GM18907 (cell line): ENCODE results near the gene C1R.
"Not testable (repeated sequence)": the region's sequence is repeated elsewhere in the genome, so short reads cannot be mapped to it uniquely, and the experiment has no call there.

ENCODE experiments used
- ATAC-seq: cut with Tn5 transposase; IDR thresholded peaks from one replicate; pipeline ENCODE4 v1.9.1; 2021; ENCODE audit warnings: mild to moderate bottlenecking, moderate library complexity; ENCODE audit not compliant: unreplicated experiment

C1R gene

GRCh38 chr12:7121324-7121723 lies 29.1 kb upstream of the C1R start:
- no peak for ATAC-seq

- no peak for ATAC-seq
These were observed 27.9 kb upstream of the C1R start for GRCh38 chr12:7120166-7120565.

GRCh38 chr12:7118881-7119280 lies 26.6 kb upstream of the C1R start:
- no peak for ATAC-seq

GRCh38 chr12:7117670-7118069 lies 25.4 kb upstream of the C1R start:
- ATAC-seq: no peak

- ATAC-seq: no peak
These were observed 24.7 kb upstream of the C1R start for GRCh38 chr12:7116916-7117315.

- ATAC-seq: no peak
These were observed 24.0 kb upstream of the C1R start for GRCh38 chr12:7116196-7116595.

GRCh38 chr12:7114851-7115250 lies 22.6 kb upstream of the C1R start:
- ATAC-seq: no peak

- ATAC-seq: no peak
These were observed 21.8 kb upstream of the C1R start for GRCh38 chr12:7114008-7114407.

- no peak for ATAC-seq
These were observed 21.2 kb upstream of the C1R start for GRCh38 chr12:7113389-7113871.

GRCh38 chr12:7112041-7112440 lies 19.8 kb upstream of the C1R start:
- no peak for ATAC-seq

- no peak for ATAC-seq
These were observed 18.4 kb upstream of the C1R start for GRCh38 chr12:7110661-7111060.

GRCh38 chr12:7109572-7109920 lies 17.3 kb upstream of the C1R start:
- ATAC-seq: no peak

GRCh38 chr12:7108796-7109571 lies 16.7 kb upstream of the C1R start, which contains the start of gene C1RL:
Gene C1RL (minus strand): TSS chr12:7109214. CDS start chr12:7109180, 34 bp downstream.
- peak; percentile 36 for ATAC-seq

- ATAC-seq: peak; percentile 89
These were observed 16.0 kb upstream of the C1R start for GRCh38 chr12:7108003-7108795.

- no peak for ATAC-seq
These were observed 15.4 kb upstream of the C1R start for GRCh38 chr12:7107636-7108002.

- not testable (repeated sequence) for ATAC-seq
These were observed 14.9 kb upstream of the C1R start for GRCh38 chr12:7107181-7107580.

- ATAC-seq: no peak
These were observed 13.8 kb upstream of the C1R start for GRCh38 chr12:7106082-7106481.

- no peak for ATAC-seq
These were observed 11.8 kb upstream of the C1R start for GRCh38 chr12:7103837-7104584.

GRCh38 chr12:7102582-7102981 lies 10.3 kb upstream of the C1R start:
- no peak for ATAC-seq

- ATAC-seq: no peak
These were observed 9.5 kb upstream of the C1R start for GRCh38 chr12:7101694-7102131.

GRCh38 chr12:7101047-7101693 lies 8.9 kb upstream of the C1R start:
- no peak for ATAC-seq
